Left hindlimb (tissue), 1 donor: ENCODE results near the gene GAP43.

Experiments
- DNase-seq: peaks from one replicate; pipeline ENCODE4 v3.0.0-alpha.2; 2018

The GAP43 gene

DNA sequence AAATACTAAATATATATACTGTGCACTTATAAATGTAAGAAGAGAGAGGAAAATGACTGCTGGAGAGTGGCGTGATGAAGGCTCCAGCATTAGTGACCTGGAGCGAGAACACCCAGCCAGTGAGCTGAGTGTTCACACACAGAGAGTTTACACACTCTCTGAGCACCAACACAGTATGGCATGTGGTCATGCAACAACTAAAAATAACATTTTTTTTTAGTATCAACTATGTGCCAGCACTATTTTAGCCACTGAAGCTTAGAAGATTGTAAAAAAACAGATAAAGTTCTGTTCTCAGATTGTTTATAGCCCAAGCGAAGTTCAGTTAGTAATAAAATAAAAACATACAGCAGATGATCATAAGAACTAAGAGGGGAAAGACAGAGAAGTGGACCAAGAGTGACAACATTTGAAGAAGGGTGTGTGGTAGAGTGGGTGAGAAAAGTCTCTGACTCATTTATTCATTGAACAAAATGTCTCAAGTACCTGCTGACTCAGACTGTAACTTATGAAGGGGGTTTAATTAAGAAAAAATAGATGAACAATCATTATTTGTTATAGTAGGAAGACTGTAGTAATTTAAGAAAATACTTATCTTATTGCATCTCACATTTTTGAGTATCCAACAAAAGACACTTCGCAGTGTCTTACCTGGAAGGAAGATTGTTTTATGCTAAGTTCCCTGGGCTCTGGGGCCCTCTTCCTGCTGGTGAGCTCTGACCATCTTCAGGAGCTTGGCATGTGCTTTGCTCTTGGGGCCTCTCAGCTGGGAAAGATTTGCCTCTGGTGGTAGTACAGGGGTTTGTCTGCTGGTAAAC, 43.8 kb downstream of the GAP43 start:
- no peak for DNase-seq

DNA sequence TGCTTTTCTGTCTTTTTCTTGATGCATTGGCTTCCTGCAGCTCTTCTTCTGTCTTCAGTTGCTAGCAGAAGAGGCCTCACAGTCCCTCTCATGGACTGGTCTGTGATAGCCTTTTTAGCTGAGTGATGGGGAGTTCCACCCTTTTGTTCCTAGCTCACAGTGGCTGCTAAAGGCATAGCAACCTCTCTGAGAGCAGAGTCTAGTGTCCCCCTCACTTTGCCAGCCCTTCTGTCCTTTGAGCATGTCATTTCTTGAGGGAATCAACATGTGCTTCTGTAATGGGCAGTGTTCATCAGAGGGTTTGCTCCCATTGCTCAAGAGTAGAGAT, 44.4 kb downstream of the GAP43 start:
- no peak for DNase-seq

DNA sequence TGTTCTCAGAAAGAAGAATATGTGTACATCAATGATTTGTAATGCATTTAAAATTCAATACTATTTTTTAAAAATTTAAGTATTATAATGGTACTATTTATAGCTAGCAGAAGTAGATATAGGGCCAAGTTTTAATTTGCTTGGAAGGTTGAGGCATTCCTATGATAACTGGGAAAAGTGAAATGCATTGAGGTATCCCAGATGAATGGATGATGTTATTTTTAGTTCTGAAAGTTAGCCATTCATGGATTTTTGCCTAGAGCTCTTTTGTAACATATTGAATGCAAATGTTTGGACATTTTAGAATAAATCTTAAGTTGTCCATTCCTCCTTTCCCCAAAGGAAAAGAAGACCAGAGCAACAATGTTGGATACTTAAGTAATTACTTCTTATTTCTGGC, 47.6 kb downstream of the GAP43 start:
- DNase-seq = no peak

DNA sequence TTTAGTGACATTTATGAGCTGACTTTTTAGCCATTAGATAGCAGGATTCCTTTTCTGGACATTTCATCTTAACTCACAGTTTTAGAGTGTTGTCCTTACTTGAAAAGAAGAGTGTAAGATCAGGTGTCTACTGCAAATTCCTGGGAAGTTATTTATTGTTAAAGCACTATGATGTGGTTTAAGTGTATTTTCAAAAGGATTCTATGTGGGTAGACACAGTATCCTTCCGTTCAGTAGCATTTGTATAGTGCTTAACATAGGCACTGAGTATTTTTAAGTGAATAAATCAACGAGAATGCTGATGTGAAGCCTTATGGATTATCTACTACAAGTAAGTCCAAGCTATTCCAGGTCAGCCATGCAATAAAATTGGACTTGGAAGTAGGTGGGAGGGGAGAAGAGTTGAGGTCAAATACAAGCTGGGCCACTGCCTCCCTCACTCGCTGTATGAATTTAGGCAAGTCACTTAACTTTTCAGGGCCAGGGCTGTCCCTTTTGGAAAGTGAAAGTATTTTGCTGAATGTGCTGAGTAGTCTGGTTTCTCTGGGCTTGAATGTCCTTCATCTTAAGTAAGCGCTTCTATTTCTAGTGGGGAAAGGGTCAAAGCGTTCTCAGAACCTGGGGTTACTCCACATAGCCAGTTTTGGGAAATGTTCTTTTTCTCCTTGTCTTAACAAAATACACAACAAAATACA, 48.6 kb downstream of the GAP43 start:
- DNase-seq = no peak

DNA sequence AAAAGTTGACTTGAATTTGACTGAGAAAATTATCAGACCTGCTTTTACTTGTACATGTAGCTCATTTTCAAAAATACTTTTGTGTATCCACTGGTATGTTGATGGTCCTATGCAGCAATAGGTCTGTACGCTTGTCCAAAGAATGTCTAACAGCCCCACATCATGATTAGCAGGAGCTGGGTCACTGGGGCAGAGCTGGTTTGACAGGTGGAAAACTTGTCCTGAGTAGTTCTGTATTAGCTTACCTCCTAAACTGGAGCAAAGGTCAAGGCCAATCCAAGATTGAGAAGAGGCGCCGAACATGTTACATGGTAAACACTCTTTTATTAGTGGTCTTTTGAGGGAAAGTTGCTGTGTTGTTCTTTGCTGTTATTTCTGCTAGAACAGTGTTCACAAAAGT, 50.6 kb downstream of the GAP43 start:
- DNase-seq = no peak

DNA sequence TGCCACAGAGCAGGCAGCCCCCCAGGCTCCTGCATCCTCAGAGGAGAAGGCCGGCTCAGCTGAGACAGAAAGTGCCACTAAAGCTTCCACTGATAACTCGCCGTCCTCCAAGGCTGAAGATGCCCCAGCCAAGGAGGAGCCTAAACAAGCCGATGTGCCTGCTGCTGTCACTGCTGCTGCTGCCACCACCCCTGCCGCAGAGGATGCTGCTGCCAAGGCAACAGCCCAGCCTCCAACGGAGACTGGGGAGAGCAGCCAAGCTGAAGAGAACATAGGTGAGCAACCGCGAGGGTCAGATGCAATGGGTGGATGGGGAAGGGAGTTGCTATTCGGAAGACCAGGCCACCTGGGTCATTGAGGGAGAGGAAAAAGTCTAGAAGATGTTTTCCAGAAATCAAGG, 53.0 kb downstream of the GAP43 start:
- no peak for DNase-seq

DNA sequence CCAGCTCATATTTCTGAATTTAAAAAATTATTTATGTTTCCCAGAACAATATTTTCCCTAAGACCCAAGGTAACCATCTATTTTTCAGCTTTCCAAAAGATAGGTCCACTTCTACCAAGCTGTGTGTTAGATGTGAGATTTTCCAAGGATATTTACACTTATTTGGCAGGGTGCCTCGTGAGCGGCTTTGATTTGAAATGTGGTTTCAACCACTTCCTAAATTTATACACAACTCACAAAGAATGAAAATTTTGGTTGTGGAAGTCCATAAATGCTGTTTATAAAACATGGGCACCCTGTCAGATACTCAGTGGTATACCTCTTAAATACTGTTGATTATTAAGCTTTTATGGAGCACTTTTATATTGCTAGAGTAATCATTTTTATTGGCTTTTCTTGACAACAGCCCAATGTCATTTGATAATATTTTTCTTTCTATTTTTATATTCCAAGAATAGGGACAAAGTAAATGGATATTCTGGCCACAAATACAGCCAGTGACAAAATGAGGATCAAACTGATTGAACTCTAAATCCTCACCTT, 57.6 kb downstream of the GAP43 start:
- DNase-seq = no peak

DNA sequence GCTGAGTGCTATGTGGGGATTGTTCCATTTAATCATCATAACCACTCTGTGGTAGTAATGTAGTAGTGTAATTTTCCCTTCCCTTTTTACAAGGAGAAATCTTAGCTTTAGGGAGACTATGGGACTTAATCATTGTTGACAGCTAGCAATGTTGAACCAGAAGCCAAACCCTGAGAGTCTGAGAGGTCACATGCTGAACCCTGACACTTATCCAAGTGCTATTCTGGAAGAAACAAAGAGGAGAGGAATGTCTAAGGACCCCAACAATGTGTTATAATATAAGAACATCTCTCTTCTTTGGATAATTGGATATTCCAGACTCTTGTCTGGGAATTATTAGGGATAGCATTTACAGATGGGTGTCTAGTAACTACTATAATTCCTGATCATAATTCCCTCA, 58.4 kb downstream of the GAP43 start:
- DNase-seq = no peak

DNA sequence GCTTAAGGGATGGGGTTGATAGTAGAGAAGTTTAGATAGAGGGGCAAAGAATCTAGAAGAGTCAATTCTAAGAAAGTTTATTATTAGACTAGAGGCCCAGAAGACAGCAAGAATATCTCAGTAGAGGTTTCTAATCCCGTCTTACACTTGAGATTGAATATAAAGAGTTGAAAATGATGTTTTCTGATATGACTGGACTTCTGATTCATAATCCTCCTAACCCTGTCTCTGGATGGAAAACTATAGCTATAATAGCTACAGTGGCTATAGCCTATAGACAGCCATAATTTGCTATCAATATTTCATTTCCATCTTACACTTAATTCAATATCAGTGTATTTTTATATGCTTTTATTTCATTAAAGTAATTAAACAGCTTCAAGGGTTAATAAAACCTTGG, 60.0 kb downstream of the GAP43 start:
- no peak for DNase-seq

DNA sequence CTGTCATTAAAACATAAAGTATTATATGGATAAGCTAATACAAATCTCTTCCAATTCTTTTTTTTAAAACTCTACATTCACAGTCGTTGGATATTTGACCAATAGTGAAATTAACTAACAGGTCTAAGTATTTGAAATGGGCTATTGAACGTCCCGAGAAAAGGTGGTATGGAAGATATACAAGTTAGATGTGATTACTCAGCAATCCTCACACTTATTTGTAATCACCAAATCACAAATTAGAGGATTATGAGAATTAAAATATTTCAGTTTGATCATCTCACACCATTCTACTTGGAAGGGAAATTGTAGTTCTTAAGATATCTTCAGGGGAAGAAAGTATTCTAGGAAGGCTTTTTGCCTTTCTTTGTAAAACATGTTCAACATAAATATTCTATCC, 60.5 kb downstream of the GAP43 start:
- no peak for DNase-seq

DNA sequence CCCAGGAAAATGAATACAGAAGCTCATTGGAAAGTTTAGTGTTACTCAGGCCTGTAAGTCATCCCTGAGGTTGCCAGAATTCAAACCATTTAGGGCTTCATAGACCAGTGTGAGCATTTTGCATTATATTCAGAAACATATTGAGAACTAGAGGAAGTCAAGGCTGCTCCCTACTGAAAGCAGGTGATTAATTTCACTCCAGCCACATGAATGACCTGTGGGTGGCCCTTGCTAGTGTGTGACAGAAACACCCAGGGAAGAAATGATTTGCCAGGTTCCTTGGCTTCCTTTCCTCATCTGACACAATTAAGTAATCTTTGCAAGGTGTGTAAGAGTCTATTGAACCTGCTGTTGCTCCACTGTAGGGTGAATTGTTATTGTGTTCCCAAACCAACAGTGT, 61.8 kb downstream of the GAP43 start:
- no peak for DNase-seq

DNA sequence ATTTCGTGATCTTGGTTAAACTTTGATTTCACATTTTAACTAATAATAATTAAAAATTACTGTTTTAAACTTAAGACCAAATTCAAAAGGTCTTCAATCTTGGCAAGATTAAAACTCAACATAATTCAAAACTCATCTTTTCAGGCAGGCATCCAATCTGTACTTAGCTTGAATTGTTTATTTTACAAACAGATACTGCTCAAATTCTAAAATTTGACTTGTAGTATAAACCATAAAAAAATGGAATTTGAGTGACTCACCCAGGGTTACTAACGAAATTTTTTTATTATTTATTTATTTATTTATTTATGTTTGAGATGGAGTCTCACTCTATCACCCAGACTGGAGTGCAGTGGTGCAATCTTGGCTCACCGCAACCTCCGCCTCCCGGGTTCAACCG, 64.4 kb downstream of the GAP43 start:
- no peak for DNase-seq

DNA sequence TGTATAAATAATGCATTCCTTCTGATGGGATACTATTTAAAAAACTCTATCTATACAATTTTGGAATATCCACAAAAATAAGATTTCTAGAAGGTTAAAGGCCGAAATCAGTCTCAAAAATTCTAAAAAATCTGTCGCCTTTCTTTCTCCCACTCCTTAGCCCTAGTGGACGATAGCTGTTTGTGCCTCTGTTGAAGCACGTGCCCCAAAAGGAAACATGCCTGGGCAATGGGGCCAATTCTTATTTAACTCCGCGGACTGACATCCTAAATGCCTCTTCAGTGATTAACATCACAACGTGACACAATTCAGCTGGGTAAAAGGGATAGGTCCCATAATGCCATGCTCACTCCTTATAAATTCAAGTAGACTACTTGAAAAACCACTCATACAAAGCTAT, 65.1 kb downstream of the GAP43 start:
- no peak for DNase-seq

DNA sequence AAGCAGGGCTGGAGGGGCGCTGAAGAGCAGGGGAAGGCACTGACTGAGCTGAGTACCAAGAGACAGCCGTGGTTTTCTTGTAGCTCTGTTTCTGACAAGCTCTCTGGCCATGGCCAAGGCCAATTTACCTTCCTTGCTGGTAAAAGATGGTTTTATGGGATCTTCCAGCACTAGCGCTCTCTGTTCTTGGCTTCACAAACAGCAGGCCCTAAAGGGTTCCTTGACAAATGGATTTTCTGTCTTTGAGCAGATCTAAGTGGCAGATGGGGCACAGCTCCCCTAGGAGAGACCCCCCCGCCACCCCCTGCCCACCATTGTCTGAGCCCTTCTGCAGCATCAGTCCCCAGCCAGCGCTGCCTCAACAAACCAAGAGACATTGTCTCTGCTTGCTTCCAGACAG, 66.6 kb downstream of the GAP43 start:
- DNase-seq = no peak

DNA sequence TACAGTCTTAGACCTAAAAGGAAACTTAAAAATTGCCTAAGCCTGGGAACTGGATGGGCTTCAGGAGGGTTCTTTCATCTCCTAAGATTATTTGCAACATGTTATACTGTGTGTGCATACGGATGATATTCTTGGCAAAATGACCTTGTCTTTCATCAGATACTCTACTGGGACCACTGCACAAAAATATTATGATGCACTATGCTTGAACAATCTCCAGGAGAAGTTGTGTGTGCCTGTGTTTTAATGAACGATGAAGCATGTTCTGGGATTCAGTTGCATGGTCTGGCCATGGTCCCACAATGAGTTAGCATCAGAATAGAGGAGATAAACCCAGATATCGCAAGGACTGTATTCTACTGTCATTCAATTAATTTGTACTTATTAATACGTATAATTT, 68.7 kb downstream of the GAP43 start:
- DNase-seq = no peak

DNA sequence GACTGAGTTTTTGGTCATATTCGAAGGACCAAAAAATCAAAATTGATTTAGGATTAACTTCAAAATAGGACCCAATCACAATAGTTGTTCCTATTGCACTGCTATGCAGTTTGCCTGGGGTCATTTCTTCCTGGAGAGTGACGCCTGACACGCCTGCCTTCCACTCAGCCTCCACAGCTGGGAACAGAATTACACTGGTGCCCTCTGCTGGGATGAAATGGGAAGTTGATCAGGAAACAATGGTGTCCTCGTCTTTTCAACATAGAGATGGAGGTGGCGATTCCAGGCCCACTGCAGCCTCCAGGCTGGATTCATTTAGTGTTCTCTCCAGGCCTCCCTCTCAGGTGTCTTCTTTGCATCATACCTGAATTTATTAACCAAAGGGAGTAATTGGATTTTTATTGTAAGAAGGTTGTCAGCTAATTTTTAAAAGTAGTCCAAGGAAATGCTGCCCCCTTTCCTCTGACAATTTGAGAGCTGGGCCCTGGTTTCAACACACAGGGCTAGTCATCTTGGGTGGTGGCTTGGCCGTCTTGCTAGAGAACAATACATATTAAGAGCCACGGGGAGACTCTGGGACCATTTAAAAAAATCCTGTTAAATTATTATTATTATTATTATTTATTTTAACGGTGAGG, 69.7 kb downstream of the GAP43 start:
- peak; percentile 83 for DNase-seq

DNA sequence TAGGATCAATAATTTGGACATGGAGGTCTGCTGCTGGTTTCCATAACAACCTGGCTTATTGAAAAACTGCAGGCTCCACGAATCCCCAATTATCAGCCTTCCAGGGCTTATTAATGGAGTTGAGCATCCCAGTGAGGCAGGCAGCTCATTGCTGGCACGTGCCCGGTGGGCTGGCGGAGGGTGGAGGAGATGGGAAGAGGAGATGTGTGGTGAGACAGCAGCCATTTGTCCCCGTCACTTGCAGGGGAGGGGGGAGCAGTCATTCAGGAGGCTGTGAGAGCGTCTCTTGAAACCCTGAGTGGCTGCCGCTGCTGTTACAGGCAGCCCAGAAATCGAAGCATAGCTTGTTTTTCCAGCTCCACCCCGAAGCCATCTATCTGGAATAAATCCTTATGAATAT, 70.6 kb downstream of the GAP43 start:
- DNase-seq = no peak

DNA sequence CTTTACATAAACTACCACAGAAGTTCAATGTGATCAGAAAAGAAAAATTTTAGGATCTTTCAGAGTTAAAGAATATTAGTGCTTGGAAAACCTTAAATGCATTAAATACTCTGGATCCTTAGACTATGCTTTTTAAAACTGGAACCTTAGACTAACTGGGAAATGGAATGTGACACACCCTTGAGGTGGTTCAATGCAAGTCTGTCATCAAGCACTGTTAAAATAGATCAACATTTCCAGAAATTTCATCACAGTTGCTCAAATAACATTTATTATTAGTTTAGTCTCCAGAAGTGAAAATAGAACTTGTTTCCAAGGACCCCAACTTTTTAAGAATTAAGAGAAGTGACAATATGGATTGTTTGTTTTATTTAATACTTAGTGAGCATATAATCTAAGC, 71.8 kb downstream of the GAP43 start:
- no peak for DNase-seq

DNA sequence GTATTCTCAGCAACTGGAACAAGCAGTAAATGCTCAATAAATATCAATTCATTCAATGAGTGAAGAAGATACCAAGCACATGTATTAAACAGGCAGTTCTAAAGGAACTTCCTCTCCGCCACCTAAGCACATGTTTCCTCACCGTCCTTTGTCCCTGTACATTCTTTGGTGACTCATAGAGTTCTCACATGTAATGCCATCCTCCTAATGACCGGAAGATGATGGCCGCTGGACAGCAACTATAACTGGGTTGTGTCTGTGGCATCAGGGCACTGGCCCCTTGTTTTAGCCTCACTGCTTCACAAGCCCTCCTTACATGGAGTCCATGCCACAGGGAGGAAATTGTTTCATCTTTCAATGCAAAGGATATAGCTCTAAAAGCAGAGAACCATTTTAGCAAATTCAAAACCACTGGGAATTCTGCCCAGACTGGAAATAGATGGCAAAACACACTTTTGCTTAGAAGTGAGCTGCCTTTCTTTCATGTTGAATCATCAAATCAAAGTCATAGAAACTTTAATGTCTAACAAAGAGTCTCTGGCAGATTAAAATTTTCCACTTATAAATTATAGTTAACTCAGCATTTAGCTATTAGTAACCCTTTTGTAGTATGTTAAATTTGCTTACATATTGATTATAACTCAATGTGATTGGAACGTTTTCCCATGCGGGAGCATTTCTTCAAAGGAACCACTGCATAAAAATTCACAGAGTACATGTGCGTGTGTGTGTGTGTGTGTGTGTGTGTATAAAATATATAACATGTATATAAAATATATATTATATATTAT, 74.1 kb downstream of the GAP43 start:
- DNase-seq = no peak

DNA sequence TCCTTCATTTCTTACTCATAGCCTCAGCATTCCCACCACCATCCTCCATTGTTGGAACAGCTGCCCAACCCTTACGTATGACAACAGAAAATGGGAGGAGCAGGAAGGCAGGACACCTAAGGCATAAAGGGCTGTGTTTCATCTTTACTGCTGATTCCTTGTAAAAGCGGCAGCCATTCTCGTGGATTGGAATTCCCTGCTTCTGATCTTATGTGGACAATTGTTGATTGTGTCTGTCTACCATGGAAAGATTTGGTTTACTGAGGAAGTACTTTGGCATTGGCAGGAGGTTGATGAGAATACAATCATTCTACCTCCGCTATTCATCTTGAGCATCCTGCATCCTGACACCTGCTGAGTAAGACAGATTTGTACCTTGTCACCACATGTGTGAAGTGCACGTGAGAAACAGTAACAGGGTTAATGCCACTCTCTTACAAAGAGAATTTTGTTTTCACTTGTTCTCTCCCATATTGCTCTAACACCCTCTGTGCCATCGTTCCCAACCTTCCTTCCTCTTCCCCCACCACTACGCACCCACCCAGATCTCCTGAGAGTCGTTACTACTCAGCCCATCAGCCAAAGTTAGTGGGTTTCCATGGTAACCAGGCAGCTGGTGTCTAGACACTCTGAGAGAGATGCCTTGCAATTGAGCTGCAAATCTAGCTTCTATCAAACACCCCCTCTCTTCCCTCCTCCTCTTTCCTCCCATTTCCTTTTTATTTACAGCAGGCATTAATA, 75.7 kb downstream of the GAP43 start:
- DNase-seq = no peak

DNA sequence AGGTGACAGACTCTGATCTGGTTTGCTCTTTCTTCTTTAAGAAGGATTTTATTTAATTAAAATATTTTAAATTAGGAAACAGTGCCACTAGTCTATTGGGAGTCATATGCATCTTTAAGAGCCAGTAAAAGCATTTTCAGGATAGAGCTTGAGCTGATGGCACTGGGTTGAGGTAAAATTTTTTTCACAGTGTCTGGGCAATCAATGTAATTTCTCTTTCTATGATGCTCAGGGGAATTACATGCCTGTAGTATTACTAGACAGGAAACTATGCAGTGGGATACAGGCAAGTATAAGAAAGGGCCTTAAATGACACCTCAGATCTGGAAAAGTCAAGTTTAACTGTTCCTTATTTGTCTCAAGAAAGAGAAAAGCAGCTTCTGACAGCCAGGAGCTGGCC, 76.4 kb downstream of the GAP43 start:
- DNase-seq = no peak

DNA sequence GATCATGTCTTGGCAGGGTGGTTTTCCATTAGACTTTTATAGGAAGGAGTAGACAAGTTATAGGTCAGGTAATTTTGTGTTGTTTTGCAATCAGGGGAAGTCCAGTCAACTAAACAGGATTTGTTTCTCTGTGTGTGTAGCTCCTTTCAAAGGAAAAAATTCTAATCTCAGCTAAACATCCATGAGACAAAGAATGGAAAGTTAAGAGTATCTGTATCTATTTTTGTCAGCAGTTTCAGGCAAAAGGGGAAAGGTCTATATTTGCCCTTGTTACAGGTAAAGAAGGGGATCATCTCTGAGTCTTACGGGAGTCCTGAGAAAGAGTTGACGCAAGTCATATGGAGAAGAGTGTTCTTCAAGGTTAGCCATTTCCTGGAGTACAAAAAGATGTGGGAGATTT, 79.3 kb downstream of the GAP43 start:
- DNase-seq = no peak
